ENCODE data around the gene GLB1L3. TPM values are rescaled to one million over a fixed set of nuclear protein-coding genes. Genes with fewer than 3 reads are reported as not detected.

Gene GLB1L3
- total RNA-seq, 2 experiments from 2014 or later: 11.2 to 11.9 TPM

- peaks cover 1% of the 10 kb centered on the region for H3K27me3 Mint-ChIP-seq
- no peak for ATAC-seq
- no peak overlapping the region for H3K4me3 Mint-ChIP-seq
- H3K27ac Mint-ChIP-seq: no peak overlapping the region
- no peak for TF ChIP-seq CTCF (IDR thresholded peaks at IDR 0.05)
- CTCF ChIA-PET: interaction anchor here (2.0 to 8.7 kb wide), 2 partner anchors 9 to 15 kb away, joined by 6 to 76 read pairs; no protein-coding TSS in a partner anchor
- peaks cover 33% of the 10 kb centered on the region for H3K4me1 Mint-ChIP-seq (ENCODE audit: low read depth)
- POLR2A ChIA-PET: interaction anchor here (0.5 to 2.4 kb wide), 2 partner anchors 47 to 74 kb away, joined by 3 to 9 read pairs; partner anchors contain the start of genes NCAPD3 and VPS26B
- H3K36me3 Mint-ChIP-seq (ENCODE audit: low read depth): peaks cover 5% of the 10 kb centered on the region
- DNase-seq: no peak
- no peaks in the 10 kb centered on the region for H3K9me3 Mint-ChIP-seq
- intact Hi-C loops (cut with micrococcal nuclease): no loop called here
Observed at GRCh38 chr11:134271978-134272377, 4.2 kb upstream of the GLB1L3 start.

- intact Hi-C loops (cut with micrococcal nuclease): no loop called here
Observed at GRCh38 chr11:134272381-134273316, 3.5 kb upstream of the GLB1L3 start.

GRCh38 chr11:134273317-134273712 lies 2.9 kb upstream of the GLB1L3 start:
- peaks cover 4% of the 10 kb centered on the region for H3K27me3 Mint-ChIP-seq
- POLR2A ChIA-PET: interaction anchor here (1.4 to 2.4 kb wide), 4 partner anchors 10 to 48 kb away, joined by 4 to 9 read pairs (median 6); partner anchors contain the start of genes ACAD8, NCAPD3, THYN1 and VPS26B
- ATAC-seq: no peak
- no peak for DNase-seq
- CTCF ChIA-PET: interaction anchor here (1.0 to 8.7 kb wide), 5 partner anchors 10 to 87 kb away, joined by 3 to 76 read pairs (median 4); no protein-coding TSS in a partner anchor
- TF ChIP-seq CTCF (IDR thresholded peaks at IDR 0.05): no peak
- H3K27ac Mint-ChIP-seq: no peak overlapping the region
- H3K4me3 Mint-ChIP-seq: no peak overlapping the region
- H3K36me3 Mint-ChIP-seq (ENCODE audit: low read depth): peaks cover 14% of the 10 kb centered on the region
- intact Hi-C loops (cut with micrococcal nuclease): no loop called here
- no peaks in the 10 kb centered on the region for H3K9me3 Mint-ChIP-seq
- H3K4me1 Mint-ChIP-seq (ENCODE audit: low read depth): peaks cover 36% of the 10 kb centered on the region

More at GRCh38 chr11:134272381-134273316, 3.5 kb upstream of the GLB1L3 start:
- Mint-ChIP-seq H3K36me3 (ENCODE audit: low read depth) (peaks cover 9% of the 10 kb centered on the region), H3K9me3 (no peaks in the 10 kb centered on the region), H3K4me1 (ENCODE audit: low read depth) (peaks cover 36% of the 10 kb centered on the region), H3K27ac (no peak overlapping the region), H3K4me3 (no peak overlapping the region), H3K27me3 (peaks cover 4% of the 10 kb centered on the region)
- ATAC-seq (no peak), DNase-seq (no peak)
- ChIA-PET POLR2A (interaction anchor here (0.6 to 2.4 kb wide), 5 partner anchors 10 to 802 kb away, joined by 3 to 9 read pairs (median 4); partner anchors contain the start of genes ACAD8, NCAPD3, THYN1 and VPS26B), CTCF (interaction anchor here (1.0 to 8.7 kb wide), 5 partner anchors 9 to 87 kb away, joined by 3 to 76 read pairs (median 4); no protein-coding TSS in a partner anchor)
- TF ChIP-seq CTCF (IDR thresholded peaks at IDR 0.05): no peak

DNA sequence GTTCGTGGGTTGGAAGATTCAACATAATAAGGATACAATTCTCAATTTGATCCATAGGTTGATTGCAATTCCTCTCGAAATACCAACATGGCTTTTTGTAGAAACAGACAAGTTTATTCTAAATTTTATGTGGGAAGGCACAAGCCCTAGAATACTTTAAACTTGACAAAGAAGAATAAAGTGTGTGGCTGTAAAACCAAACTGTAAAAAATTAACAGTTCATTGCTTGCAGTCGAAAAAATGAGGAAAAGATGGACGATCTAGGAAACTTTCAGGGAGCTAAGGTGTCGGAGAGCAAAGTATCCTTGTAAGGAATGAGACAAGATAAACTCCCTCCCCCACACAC lies 1.0 kb upstream of the GLB1L3 start:
- ChIA-PET POLR2A (interaction anchor here (2.1 to 3.9 kb wide), 4 partner anchors 9 to 58 kb away, joined by 5 to 28 read pairs (median 12); partner anchors contain the start of genes GLB1L2, NCAPD3 and VPS26B), CTCF (interaction anchor here (0.9 to 8.7 kb wide), 8 partner anchors 12 to 74 kb away, joined by 3 to 76 read pairs (median 7); partner anchors contain the start of genes ACAD8 and VPS26B)
- no peak for DNase-seq
- H3K27ac Mint-ChIP-seq: peak overlapping the region; percentile 96
- no peak for ATAC-seq
- H3K36me3 Mint-ChIP-seq (ENCODE audit: low read depth): peaks cover 23% of the 10 kb centered on the region
- peaks cover 41% of the 10 kb centered on the region for H3K4me1 Mint-ChIP-seq (ENCODE audit: low read depth)
- TF ChIP-seq CTCF (IDR thresholded peaks at IDR 0.05): no peak
- H3K4me3 Mint-ChIP-seq: peak overlapping the region; percentile 88
- intact Hi-C loops (cut with micrococcal nuclease): no loop called here
- peaks cover 2% of the 10 kb centered on the region for H3K9me3 Mint-ChIP-seq
- peaks cover 4% of the 10 kb centered on the region for H3K27me3 Mint-ChIP-seq
